GM12878 (cell line): ENCODE results near the gene ZNF804B. TPM values are rescaled to one million over a fixed set of nuclear protein-coding genes. Genes with fewer than 3 reads are reported as not detected.
A peak's percentile ranks its signal among the peaks of the same experiment; 100 is the strongest.

Experiments used
- ATAC-seq: fragments of 200-7000 bp; cut with Tn5 transposase; 3 replicates; pipeline ENCODE4 v1.9.1; 2020; ENCODE audit warnings: mild to moderate bottlenecking, moderate library complexity
- BruUV-seq: library from RNA; stranded (reverse); fragments of 400-500 nt; replicated peaks from 2 replicates; lab custom pipeline; 2021; lab: Mats Ljungman, UMichigan
- CTCF ChIA-PET: fragments of 300-600 bp; sonication (Branson Sonifier 250); formaldehyde crosslinking; extraction: SDS; loops from one replicate; lab custom pipeline; 2021; ENCODE audit warnings: inconsistent platforms; lab: Yijun Ruan, JAX
- POLR2A ChIA-PET: fragments of 350-600 bp; formaldehyde crosslinking; extraction: SDS; loops from one replicate; lab custom pipeline; 2021; ENCODE audit warnings: inconsistent platforms; lab: Charles Lee
- RAD21 ChIA-PET: fragments of 300-600 bp; sonication (Branson Sonifier 250); formaldehyde crosslinking; loops from one replicate; lab custom pipeline; 2023; ENCODE audit warnings: antibody characterized with exemption; ENCODE audit not compliant: unreplicated experiment; lab: Charles Lee
- SMC1A ChIA-PET: fragments of 300-600 bp; sonication (Branson Sonifier 250); formaldehyde crosslinking; loops from one replicate; lab custom pipeline; 2023; ENCODE audit not compliant: unreplicated experiment, uncharacterized antibody; lab: Charles Lee
- DNase-seq: peaks from one replicate; pipeline ENCODE4 v3.0.0-alpha.2; 2011; ENCODE audit warnings: low read depth, low spot score
- FAIRE-seq: peaks from 3 replicates; lab custom pipeline; 2011; peaks lifted over from hg19 to GRCh38; lab: Jason Lieb, UNC
- H2AFZ ChIP-seq: 2 replicates; pipeline ENCODE4 v1.6.0; 2011; ENCODE audit warnings: low read depth, low read length, control low read depth; ENCODE audit not compliant: control insufficient read depth
- H3K27ac ChIP-seq: 2 replicates; pipeline ENCODE4 v1.5.1; 2011; ENCODE audit warnings: control low read depth; ENCODE audit not compliant: control insufficient read depth, insufficient read depth
- H3K27me3 ChIP-seq, 2 experiments: replicated peaks in 1 of 2; 2 replicates each; pipeline versions ENCODE4 v1.6.0 to v1.6.1; 2011; ENCODE audit warnings: low read length in 1 of 2; ENCODE audit not compliant: control insufficient read depth in 2 of 2, insufficient read depth in 2 of 2
- H3K36me3 ChIP-seq, 2 experiments: 2 replicates each; pipeline ENCODE4 v1.5.1; 2011; ENCODE audit warnings: low read length in 1 of 2; ENCODE audit not compliant: control insufficient read depth in 2 of 2, insufficient read depth in 2 of 2
- H3K4me1 ChIP-seq: 2 replicates; pipeline ENCODE4 v1.6.1; 2011; ENCODE audit warnings: mild to moderate bottlenecking, low read length, moderate library complexity, mixed read lengths; ENCODE audit not compliant: control insufficient read depth, insufficient read depth
- H3K4me2 ChIP-seq: 2 replicates; pipeline ENCODE4 v1.6.0; 2011; ENCODE audit warnings: control low read depth; ENCODE audit not compliant: control insufficient read depth, insufficient read depth
- H3K4me3 ChIP-seq: fragments of 200-600 bp; sonication (generic); 2 replicates; pipeline ENCODE4 v1.5.1; 2016
- H3K79me2 ChIP-seq: 2 replicates; pipeline ENCODE4 v1.6.0; 2011; ENCODE audit warnings: low read length; ENCODE audit not compliant: control insufficient read depth, insufficient read depth
- H3K9ac ChIP-seq: 2 replicates; pipeline ENCODE4 v1.8.0; 2011; ENCODE audit warnings: low read length, control low read depth, mixed read lengths; ENCODE audit not compliant: control insufficient read depth, insufficient read depth
- H3K9me3 ChIP-seq: replicated peaks from 3 replicates; pipeline ENCODE4 v1.5.1; 2011; ENCODE audit warnings: mild to moderate bottlenecking, low read length; ENCODE audit not compliant: control insufficient read depth, insufficient read depth
- H4K20me1 ChIP-seq: 2 replicates; pipeline ENCODE4 v1.6.0; 2011; ENCODE audit not compliant: control insufficient read depth, insufficient read depth
- EP300 ChIP-seq, 2 experiments: fragments of 150-350 bp in 1 of 2; IDR thresholded peaks; 2 replicates each; pipeline ENCODE4 v1.6.1; 2011 to 2012; ENCODE audit warnings: low read depth in 2 of 2, low read length in 2 of 2, borderline replicate concordance in 1 of 2, improper control_type of control experiment in 1 of 2, inconsistent platforms in 1 of 2; ENCODE audit not compliant: control insufficient read depth in 1 of 2
- ETV6 ChIP-seq, 2 experiments: fragments of 450-650 bp in 1 of 2; IDR thresholded peaks in 1 of 2; conservative IDR thresholded peaks in 1 of 2; 2 replicates each; pipeline ENCODE4 v1.6.1; 2014; ENCODE audit warnings: antibody characterized with exemption in 1 of 2, borderline replicate concordance in 1 of 2, low read depth in 1 of 2, mild to moderate bottlenecking in 1 of 2, moderate library complexity in 1 of 2
- IRF4 ChIP-seq: IDR thresholded peaks from 2 replicates; pipeline ENCODE4 v1.6.1; 2011; ENCODE audit warnings: low read depth, low read length
- KLF5 ChIP-seq: fragments of 450-650 bp; IDR thresholded peaks from 2 replicates; pipeline ENCODE4 v1.6.1; 2014; ENCODE audit warnings: mild to moderate bottlenecking; ENCODE audit not compliant: partially characterized antibody
- MEF2A ChIP-seq: IDR thresholded peaks from 2 replicates; pipeline ENCODE4 v1.6.1; 2011; ENCODE audit warnings: low read depth, mild to moderate bottlenecking, low read length, moderate library complexity; ENCODE audit not compliant: insufficient read depth
- NFYB ChIP-seq: IDR thresholded peaks from 2 replicates; pipeline ENCODE4 v1.6.1; 2011; ENCODE audit warnings: low read depth, mild to moderate bottlenecking, low read length, improper control_type of control experiment, moderate library complexity; ENCODE audit not compliant: insufficient read depth
- NR2C1 ChIP-seq: fragments of 450-650 bp; IDR thresholded peaks from 2 replicates; pipeline ENCODE4 v1.6.1; 2017; ENCODE audit warnings: antibody characterized with exemption, mild to moderate bottlenecking, moderate library complexity
- SPI1 ChIP-seq: IDR thresholded peaks from 2 replicates; pipeline ENCODE4 v1.6.1; 2011; ENCODE audit warnings: low read depth, mild to moderate bottlenecking, low read length, moderate library complexity, borderline replicate concordance; ENCODE audit not compliant: insufficient read depth
- YBX1 ChIP-seq: fragments of 450-650 bp; IDR thresholded peaks from 2 replicates; pipeline ENCODE4 v1.6.1; 2016; ENCODE audit warnings: antibody characterized with exemption
- WGBS: methylation state at CpG from one replicate; pipeline ENCODE4 v1.1.6; 2016; ENCODE audit warnings: low lambda C conversion rate; ENCODE audit not compliant: insufficient replicate concordance, insufficient coverage; ENCODE audit errors: missing lambda C conversion rate; 5-methylcytosine and 5-hydroxymethylcytosine counted together
- in situ Hi-C: fragments of 300-500 bp; cut with MboI; formaldehyde crosslinking; loops from 9 replicates; pipeline ENCODE4 v1.14.3; 2018; ENCODE audit warnings: mixed read lengths
- intact Hi-C: fragments of 100-400 bp; cut with micrococcal nuclease; formaldehyde crosslinking; loops from one replicate; pipeline ENCODE4 v1.14.2; 2022; ENCODE audit not compliant: unreplicated experiment
- polyA plus RNA-seq, 11 experiments: library from polyadenylated mRNA; depleted of rRNA in 4 of 11; unstranded in 6 of 11; stranded (reverse) in 5 of 11; fragments of >200 nt; fragmentation: Nextera tagmentation in 4 of 11; fragmentation: Illumina TruSeq in 1 of 11; extraction: Ambion mirVana in 4 of 11; extraction: Trizol in 1 of 11; gene quantifications; 1 replicate in 1 of 11; 2 replicates in 10 of 11; pipeline versions ENCODE4 v1.2.1 to v1.2.3, GENCODE V29; 2011 to 2016; ENCODE audit warnings: inconsistent platforms in 2 of 11, missing spikeins in 2 of 11, low read depth in 1 of 11
- total RNA-seq, 4 experiments: library from RNA; depleted of rRNA in 3 of 4; stranded (reverse); fragments of >200 nt in 3 of 4; fragmentation: Illumina TruSeq in 1 of 4; extraction: Trizol in 1 of 4; gene quantifications; 2 replicates each; pipeline versions ENCODE4 v1.2.1 to v1.2.3, GENCODE V29; 2013 to 2021
- TF ChIP-seq, protein P1 (sequence below): fragments of 450-650 bp; IDR thresholded peaks from 2 replicates; pipeline ENCODE4 v1.6.1; 2017; ENCODE audit warnings: mild to moderate bottlenecking
- TF ChIP-seq, protein P2 (sequence below): fragments of 450-650 bp; IDR thresholded peaks from 2 replicates; pipeline ENCODE4 v1.6.1; 2017; ENCODE audit warnings: mild to moderate bottlenecking, moderate library complexity

ZNF804B gene
- total and polyA plus RNA-seq, 10 of the 15 experiments (the other 5 are each of a cell fraction or from before 2014, with no cell fraction given) = not detected

GRCh38 chr7:89377219-89377618, 617.7 kb downstream of the ZNF804B start:
- WGBS = 14% methylated on average over 3 of the region's 3 CpGs
- no peak for ATAC-seq
- POLR2A ChIA-PET = interaction anchor here (0.6 kb wide), 1 partner anchor 819 kb away, joined by 3 read pairs; no protein-coding TSS in a partner anchor
- H3K4me3 ChIP-seq = no peak overlapping the region
- in situ Hi-C loops (no loop called here), intact Hi-C loops (no loop called here)
- H3K4me2 ChIP-seq = no peak overlapping the region
- no peak for FAIRE-seq
- H3K79me2 ChIP-seq = no peaks in the 10 kb centered on the region
- CTCF ChIA-PET = interaction anchor here (0.6 kb wide), 1 partner anchor 304 kb away, joined by 3 read pairs; no protein-coding TSS in a partner anchor
- RAD21 ChIA-PET = no interaction called here
- SMC1A ChIA-PET = no interaction called here
- H4K20me1 ChIP-seq = no peaks in the 10 kb centered on the region
- no peak for DNase-seq
- no peak for TF ChIP-seq YBX1
- TF ChIP-seq SPI1 = peak; percentile 59; the same call in 1 of the 2 replicates
- H3K27me3 ChIP-seq = no peaks in the 10 kb centered on the region
- no TSS peak for BruUV-seq
- H3K9ac ChIP-seq = no peak overlapping the region
- H3K27ac ChIP-seq = no peak overlapping the region
- H3K9me3 ChIP-seq = no peaks in the 10 kb centered on the region
- no peaks in the 10 kb centered on the region for H3K36me3 ChIP-seq
- no peak overlapping the region for H2AFZ ChIP-seq
- H3K4me1 ChIP-seq = no peaks in the 10 kb centered on the region

DNA sequence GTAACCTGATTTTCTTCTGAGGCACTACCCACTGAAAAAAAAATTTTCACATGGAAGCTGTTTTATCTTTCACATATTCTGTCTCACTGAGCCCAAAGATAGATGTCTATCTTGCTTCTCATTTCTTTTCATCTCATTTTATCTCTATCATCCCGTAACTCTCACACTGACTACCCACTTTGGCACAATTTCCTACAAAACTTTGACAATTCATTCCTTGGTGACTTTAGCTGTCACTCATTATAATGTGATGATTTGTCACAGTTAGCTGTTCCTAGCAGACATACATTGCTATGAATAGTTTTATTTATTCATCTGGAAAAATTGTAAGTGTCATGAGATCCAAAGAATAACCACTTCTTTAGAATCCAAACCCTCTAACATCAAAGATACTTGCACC, 625.9 kb downstream of the ZNF804B start:
- FAIRE-seq (no peak), ATAC-seq (no peak), DNase-seq (no peak)
- BruUV-seq = no TSS peak
- Histone ChIP-seq H3K4me2 (no peak overlapping the region), H3K27ac (no peak overlapping the region), H3K36me3 (no peaks in the 10 kb centered on the region), H3K27me3 (no peaks in the 10 kb centered on the region), H4K20me1 (no peaks in the 10 kb centered on the region), H3K79me2 (no peaks in the 10 kb centered on the region), H3K9me3 (no peaks in the 10 kb centered on the region), H3K4me3 (no peak overlapping the region), H2AFZ (no peak overlapping the region), H3K4me1 (no peaks in the 10 kb centered on the region), H3K9ac (no peak overlapping the region)
- ChIA-PET RAD21 (no interaction called here), CTCF (no interaction called here), SMC1A (no interaction called here), POLR2A (no interaction called here)
- WGBS = 0% methylated on average over 1 of the region's 1 CpG
- intact Hi-C loops (no loop called here), in situ Hi-C loops (no loop called here)
- no peak for TF ChIP-seq KLF5
- no peak for TF ChIP-seq MEF2A
- no peak for TF ChIP-seq IRF4
- TF ChIP-seq, protein P1, sequence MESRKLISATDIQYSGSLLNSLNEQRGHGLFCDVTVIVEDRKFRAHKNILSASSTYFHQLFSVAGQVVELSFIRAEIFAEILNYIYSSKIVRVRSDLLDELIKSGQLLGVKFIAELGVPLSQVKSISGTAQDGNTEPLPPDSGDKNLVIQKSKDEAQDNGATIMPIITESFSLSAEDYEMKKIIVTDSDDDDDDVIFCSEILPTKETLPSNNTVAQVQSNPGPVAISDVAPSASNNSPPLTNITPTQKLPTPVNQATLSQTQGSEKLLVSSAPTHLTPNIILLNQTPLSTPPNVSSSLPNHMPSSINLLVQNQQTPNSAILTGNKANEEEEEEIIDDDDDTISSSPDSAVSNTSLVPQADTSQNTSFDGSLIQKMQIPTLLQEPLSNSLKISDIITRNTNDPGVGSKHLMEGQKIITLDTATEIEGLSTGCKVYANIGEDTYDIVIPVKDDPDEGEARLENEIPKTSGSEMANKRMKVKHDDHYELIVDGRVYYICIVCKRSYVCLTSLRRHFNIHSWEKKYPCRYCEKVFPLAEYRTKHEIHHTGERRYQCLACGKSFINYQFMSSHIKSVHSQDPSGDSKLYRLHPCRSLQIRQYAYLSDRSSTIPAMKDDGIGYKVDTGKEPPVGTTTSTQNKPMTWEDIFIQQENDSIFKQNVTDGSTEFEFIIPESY = no peak
- TF ChIP-seq, protein P2, sequence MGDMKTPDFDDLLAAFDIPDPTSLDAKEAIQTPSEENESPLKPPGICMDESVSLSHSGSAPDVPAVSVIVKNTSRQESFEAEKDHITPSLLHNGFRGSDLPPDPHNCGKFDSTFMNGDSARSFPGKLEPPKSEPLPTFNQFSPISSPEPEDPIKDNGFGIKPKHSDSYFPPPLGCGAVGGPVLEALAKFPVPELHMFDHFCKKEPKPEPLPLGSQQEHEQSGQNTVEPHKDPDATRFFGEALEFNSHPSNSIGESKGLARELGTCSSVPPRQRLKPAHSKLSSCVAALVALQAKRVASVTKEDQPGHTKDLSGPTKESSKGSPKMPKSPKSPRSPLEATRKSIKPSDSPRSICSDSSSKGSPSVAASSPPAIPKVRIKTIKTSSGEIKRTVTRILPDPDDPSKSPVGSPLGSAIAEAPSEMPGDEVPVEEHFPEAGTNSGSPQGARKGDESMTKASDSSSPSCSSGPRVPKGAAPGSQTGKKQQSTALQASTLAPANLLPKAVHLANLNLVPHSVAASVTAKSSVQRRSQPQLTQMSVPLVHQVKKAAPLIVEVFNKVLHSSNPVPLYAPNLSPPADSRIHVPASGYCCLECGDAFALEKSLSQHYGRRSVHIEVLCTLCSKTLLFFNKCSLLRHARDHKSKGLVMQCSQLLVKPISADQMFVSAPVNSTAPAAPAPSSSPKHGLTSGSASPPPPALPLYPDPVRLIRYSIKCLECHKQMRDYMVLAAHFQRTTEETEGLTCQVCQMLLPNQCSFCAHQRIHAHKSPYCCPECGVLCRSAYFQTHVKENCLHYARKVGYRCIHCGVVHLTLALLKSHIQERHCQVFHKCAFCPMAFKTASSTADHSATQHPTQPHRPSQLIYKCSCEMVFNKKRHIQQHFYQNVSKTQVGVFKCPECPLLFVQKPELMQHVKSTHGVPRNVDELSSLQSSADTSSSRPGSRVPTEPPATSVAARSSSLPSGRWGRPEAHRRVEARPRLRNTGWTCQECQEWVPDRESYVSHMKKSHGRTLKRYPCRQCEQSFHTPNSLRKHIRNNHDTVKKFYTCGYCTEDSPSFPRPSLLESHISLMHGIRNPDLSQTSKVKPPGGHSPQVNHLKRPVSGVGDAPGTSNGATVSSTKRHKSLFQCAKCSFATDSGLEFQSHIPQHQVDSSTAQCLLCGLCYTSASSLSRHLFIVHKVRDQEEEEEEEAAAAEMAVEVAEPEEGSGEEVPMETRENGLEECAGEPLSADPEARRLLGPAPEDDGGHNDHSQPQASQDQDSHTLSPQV = no peak
- no peak for TF ChIP-seq NFYB
- TF ChIP-seq EP300 (IDR thresholded peaks at IDR 0.05; ENCODE audit: borderline replicate concordance in 1 of 2, control insufficient read depth in 1 of 2, low read depth in 2 of 2, low read length in 2 of 2) = no peak
- no peak for TF ChIP-seq NR2C1
- no peak for TF ChIP-seq ETV6 (conservative IDR thresholded peaks at IDR 0.05 in 1 of 2, IDR thresholded peaks at IDR 0.05 in 1 of 2; ENCODE audit: borderline replicate concordance in 1 of 2, low read depth in 1 of 2)
